Measurements from ENCODE around the gene ZNF582.
"Not testable (repeated sequence)": the region's sequence is repeated elsewhere in the genome, so short reads cannot be mapped to it uniquely, and the experiment has no call there.

ZNF582 gene

GRCh38 chr19:56355517-56355916 is 37.8 kb downstream of the ZNF582 start:
- no peak for DNase-seq (ENCODE audit: low read depth in 4 of 4, low spot score in 1 of 4)

GRCh38 chr19:56351208-56351607 is 42.1 kb downstream of the ZNF582 start:
- DNase-seq (ENCODE audit: low read depth in 4 of 4, low spot score in 1 of 4) = no peak

GRCh38 chr19:56350416-56351045 is 42.8 kb downstream of the ZNF582 start:
- peak; percentile 15 to 26 (median 19) for DNase-seq (ENCODE audit: low read depth in 4 of 4, low spot score in 1 of 4)

DNA sequence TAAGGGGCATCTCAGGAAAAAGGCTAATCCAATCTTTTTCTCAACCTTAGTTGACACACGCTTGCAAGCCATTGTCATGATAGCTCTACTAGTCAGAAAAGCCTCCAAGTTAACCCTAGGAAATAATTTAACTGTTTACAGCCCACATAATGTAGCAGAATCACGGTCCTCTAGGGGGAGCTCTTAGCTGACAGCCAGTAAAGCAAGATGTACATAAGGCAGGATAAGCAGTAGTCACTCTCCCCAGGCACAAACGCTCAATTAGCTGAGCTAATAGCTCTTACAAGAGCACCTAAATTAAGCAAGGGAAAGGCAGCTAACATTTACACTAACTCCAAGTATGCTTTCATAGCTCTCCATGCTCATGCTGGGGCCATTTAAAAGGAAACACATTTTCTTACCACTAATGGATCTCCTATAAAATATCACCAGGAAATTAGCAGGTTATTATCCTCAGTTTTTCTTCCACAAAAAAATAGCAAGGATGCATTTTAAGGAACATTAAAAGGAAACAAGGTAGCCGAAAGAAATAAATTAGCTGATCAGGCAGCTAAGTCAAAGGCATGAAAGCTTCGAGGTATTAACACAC is 45.0 kb downstream of the ZNF582 start:
- no peak for DNase-seq (ENCODE audit: low read depth in 4 of 4, low spot score in 1 of 4)

DNA sequence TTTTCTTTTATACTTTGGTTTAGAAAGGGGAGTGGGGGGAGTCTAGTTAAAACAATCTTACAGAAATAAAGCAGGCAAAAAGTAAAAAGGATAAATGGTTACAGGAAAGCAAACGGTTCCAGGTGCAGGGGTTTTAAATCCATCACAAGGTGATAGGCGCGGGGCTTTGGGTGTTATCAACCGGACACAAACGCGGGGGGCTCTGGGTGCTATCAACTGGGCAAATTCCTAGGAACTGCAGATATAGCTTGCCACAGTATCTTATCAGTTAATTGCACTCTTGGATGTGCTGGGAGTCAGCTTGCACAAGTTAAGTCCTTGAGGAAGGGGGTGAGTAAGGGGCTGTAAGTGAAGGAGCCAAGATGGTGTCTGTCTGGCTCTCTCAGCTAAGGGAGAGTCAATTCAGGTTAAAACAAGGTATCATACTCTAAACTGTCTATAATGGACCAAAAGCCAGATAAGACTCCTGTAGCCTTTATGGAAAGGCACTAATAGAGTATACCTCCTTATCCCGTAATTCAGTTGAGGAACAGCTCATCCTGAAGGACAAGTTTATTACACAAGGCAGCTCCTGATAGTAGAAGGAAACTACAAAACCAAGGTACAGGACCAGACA is 46.1 kb downstream of the ZNF582 start:
- DNase-seq (ENCODE audit: low read depth in 4 of 4, low spot score in 1 of 4) = no peak

DNA sequence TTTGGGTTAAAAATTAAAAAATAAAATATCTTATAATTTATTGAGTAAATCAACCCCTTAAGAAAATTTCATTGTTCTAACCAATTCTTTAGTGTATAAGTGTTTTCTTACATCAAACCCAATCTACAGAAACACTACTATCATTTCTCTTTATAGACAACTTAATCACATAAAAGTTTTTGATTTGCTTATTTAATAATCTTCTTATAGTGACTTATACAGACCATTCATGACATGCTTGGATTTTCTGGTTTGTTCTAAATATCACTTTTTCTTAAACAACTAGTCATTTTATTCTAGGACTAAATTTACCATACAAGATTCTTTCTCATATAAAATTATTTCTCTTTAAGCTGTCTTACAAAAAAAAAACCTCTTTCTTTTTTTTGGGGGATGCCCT is 51.4 kb downstream of the ZNF582 start:
- no peak for DNase-seq (ENCODE audit: low read depth in 4 of 4, low spot score in 1 of 4)

GRCh38 chr19:56339031-56339430 is 54.3 kb downstream of the ZNF582 start:
- DNase-seq (ENCODE audit: low read depth in 4 of 4, low spot score in 1 of 4) = not testable (repeated sequence)

DNA sequence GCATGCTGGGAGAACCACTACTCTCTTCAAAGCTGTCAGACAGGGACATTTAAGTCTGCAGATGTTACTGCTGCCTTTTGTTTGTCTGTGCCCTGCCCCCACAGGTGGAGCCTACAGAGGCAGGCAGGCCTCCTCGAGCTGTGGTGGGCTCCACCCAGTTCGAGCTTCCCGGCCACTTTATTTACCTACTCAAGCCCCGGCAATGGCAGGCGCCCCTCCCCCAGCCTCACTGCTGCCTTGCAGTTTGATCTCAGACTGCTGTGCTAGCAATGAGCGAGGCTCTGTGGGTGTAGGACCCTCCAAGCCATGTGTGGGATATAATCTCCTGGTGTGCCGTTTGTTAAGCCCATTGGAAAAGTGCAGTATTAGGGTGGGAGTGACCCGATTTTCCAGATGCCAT is 56.3 kb downstream of the ZNF582 start:
- not testable (repeated sequence) for DNase-seq (ENCODE audit: low read depth in 4 of 4, low spot score in 1 of 4)

DNA sequence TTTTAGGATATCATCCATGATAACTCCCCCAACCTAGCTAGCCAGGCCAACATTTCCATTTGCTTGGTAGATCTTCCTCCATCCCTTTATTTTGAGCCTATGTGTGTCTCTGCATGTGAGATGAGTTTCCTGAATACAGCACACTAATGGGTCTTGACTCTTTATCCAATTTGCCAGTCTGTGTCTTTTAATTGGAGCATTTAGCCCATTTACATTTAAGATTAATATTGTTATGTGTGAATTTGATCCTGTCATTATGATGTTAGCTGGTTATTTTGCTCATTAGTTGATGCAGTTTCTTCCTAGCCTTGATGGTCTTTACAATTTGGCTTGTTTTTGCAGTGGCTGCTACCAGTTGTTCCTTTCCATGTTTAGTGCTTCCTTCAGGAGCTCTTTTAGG is 58.0 kb downstream of the ZNF582 start:
- not testable (repeated sequence) for DNase-seq (ENCODE audit: low read depth in 4 of 4, low spot score in 1 of 4)

- DNase-seq (ENCODE audit: low read depth in 4 of 4, low spot score in 1 of 4) = no peak
Observed at GRCh38 chr19:56333506-56333905, 59.8 kb downstream of the ZNF582 start.

Measured in stimulated activated CD4-positive, alpha-beta T cell treated with anti-CD3 and anti-CD28 coated beads, Interleukin-1b, Interleukin-23, amount 100 ng/mL, for 24 hours (primary cell).